ENCODE results near the gene PGP.
"Not testable (repeated sequence)": the region's sequence is repeated elsewhere in the genome, so short reads cannot be mapped to it uniquely, and the experiment has no call there.

The PGP gene

GRCh38 chr16:2214719-2214968 lies at the start of gene PGP:
PGP (minus strand) TSS chr16:2214840; CDS start chr16:2214777, 63 bp downstream.
- no peak for DNase-seq

- DNase-seq: not testable (repeated sequence)
Observed at GRCh38 chr16:2263026-2263425, 48.4 kb upstream of the PGP start.

- no peak for DNase-seq
Observed at GRCh38 chr16:2260250-2260649, 45.6 kb upstream of the PGP start.

GRCh38 chr16:2258530-2258929 lies 43.9 kb upstream of the PGP start:
- DNase-seq: not testable (repeated sequence)

GRCh38 chr16:2257726-2258125 lies 43.1 kb upstream of the PGP start:
- no peak for DNase-seq

- no peak for DNase-seq
Observed at GRCh38 chr16:2256531-2257140, 42.0 kb upstream of the PGP start.

- DNase-seq: no peak
Observed at GRCh38 chr16:2253293-2253692, 38.7 kb upstream of the PGP start.

GRCh38 chr16:2252806-2253148 lies 38.1 kb upstream of the PGP start:
- no peak for DNase-seq

GRCh38 chr16:2251296-2252111 lies 36.9 kb upstream of the PGP start, which contains the start of gene ECI1:
ECI1 (minus strand) TSS chr16:2251587; CDS start chr16:2251566, 21 bp downstream.
- DNase-seq: peak; percentile 56

- DNase-seq: peak; percentile 20
Observed at GRCh38 chr16:2250652-2251295, 36.1 kb upstream of the PGP start.

GRCh38 chr16:2246301-2246885 lies 31.8 kb upstream of the PGP start:
- no peak for DNase-seq

GRCh38 chr16:2244926-2245795 lies 30.5 kb upstream of the PGP start:
- DNase-seq: no peak

GRCh38 chr16:2244301-2244700 lies 29.7 kb upstream of the PGP start:
- DNase-seq: no peak

- DNase-seq: no peak
Observed at GRCh38 chr16:2243781-2244180, 29.1 kb upstream of the PGP start.

GRCh38 chr16:2243031-2243528 lies 28.4 kb upstream of the PGP start:
- no peak for DNase-seq

GRCh38 chr16:2242598-2242997 lies 28.0 kb upstream of the PGP start:
- DNase-seq: no peak

- DNase-seq: not testable (repeated sequence)
Observed at GRCh38 chr16:2240331-2240730, 25.7 kb upstream of the PGP start.

GRCh38 chr16:2238838-2239675 lies 24.4 kb upstream of the PGP start:
- no peak for DNase-seq

GRCh38 chr16:2238150-2238837 lies 23.7 kb upstream of the PGP start:
- no peak for DNase-seq

- no peak for DNase-seq
Observed at GRCh38 chr16:2237493-2238149, 23.0 kb upstream of the PGP start.

GRCh38 chr16:2237102-2237482 lies 22.5 kb upstream of the PGP start:
- DNase-seq: no peak
